PC-3 (cell line): ENCODE results near the gene GMNC. TPM values are rescaled to one million over a fixed set of nuclear protein-coding genes. Genes with fewer than 3 reads are reported as not detected.

Experiments
- ATAC-seq: fragments of 200-7000 bp; cut with Tn5 transposase; 2 replicates; pipeline ENCODE4 v1.9.1; 2020; ENCODE audit warnings: mild to moderate bottlenecking, moderate library complexity
- BruUV-seq: library from RNA; stranded (reverse); fragments of 400-500 nt; replicated peaks from 2 replicates; lab custom pipeline; 2021; lab: Mats Ljungman, UMichigan
- CTCF ChIA-PET: fragments of 300-600 bp; sonication (Branson Sonifier 250); formaldehyde crosslinking; loops from one replicate; lab custom pipeline; 2022; ENCODE audit warnings: antibody characterized with exemption; lab: Charles Lee
- POLR2A ChIA-PET: fragments of 300-600 bp; sonication (Branson Sonifier 250); formaldehyde crosslinking; loops from one replicate; lab custom pipeline; 2022; ENCODE audit warnings: antibody characterized with exemption; ENCODE audit not compliant: unreplicated experiment; lab: Charles Lee
- DNase-seq: peaks from one replicate; pipeline ENCODE4 v3.0.0-alpha.2; 2015
- H2AFZ ChIP-seq: fragments of 300-600 bp; sonication (generic); 2 replicates; pipeline ENCODE4 v1.6.0; 2016; ENCODE audit warnings: antibody characterized with exemption, low read length
- H3F3A ChIP-seq: fragments of 300-600 bp; sonication (generic); one replicate; pipeline ENCODE4 v1.6.0; 2017; ENCODE audit warnings: antibody characterized with exemption, low read length, control low read depth, mild to moderate bottlenecking; ENCODE audit not compliant: unreplicated experiment
- H3K27ac ChIP-seq: fragments of 300-600 bp; sonication (generic); 2 replicates; pipeline ENCODE4 v1.5.1; 2016; ENCODE audit warnings: mild to moderate bottlenecking, low read length
- H3K27me3 ChIP-seq: fragments of 300-600 bp; sonication (generic); 2 replicates; pipeline ENCODE4 v1.6.1; 2016; ENCODE audit warnings: low read length, mixed read lengths
- H3K36me3 ChIP-seq: fragments of 300-600 bp; sonication (generic); 2 replicates; pipeline ENCODE4 v1.6.1; 2016; ENCODE audit warnings: low read depth, mixed run types, low read length, mixed read lengths
- H3K4me1 ChIP-seq: fragments of 300-600 bp; sonication (generic); 2 replicates; pipeline ENCODE4 v1.5.1; 2016; ENCODE audit warnings: low read length; ENCODE audit not compliant: insufficient read depth
- H3K4me2 ChIP-seq: fragments of 300-600 bp; sonication (generic); 2 replicates; pipeline ENCODE4 v1.6.0; 2016; ENCODE audit warnings: low read length
- H3K4me3 ChIP-seq: fragments of 300-600 bp; sonication (generic); 2 replicates; pipeline ENCODE4 v1.5.1; 2016; ENCODE audit warnings: mild to moderate bottlenecking, low read length, mixed read lengths
- H3K79me2 ChIP-seq: fragments of 300-600 bp; sonication (generic); 2 replicates; pipeline ENCODE4 v1.6.1; 2017; ENCODE audit warnings: low read length, mixed read lengths
- H3K9ac ChIP-seq: fragments of 300-600 bp; sonication (generic); 2 replicates; pipeline ENCODE4 v1.6.0; 2016; ENCODE audit warnings: mild to moderate bottlenecking, low read length
- H3K9me2 ChIP-seq: fragments of 300-600 bp; sonication (generic); replicated peaks from 2 replicates; pipeline ENCODE4 v1.6.1; 2016; ENCODE audit warnings: mixed run types, low read length, mixed read lengths
- H3K9me3 ChIP-seq: fragments of 300-600 bp; sonication (generic); 2 replicates; pipeline ENCODE4 v1.6.1; 2016; ENCODE audit warnings: low read length, mixed read lengths
- H4K20me1 ChIP-seq: fragments of 300-600 bp; sonication (generic); 2 replicates; pipeline ENCODE4 v1.6.1; 2016; ENCODE audit warnings: low read length, mixed read lengths
- CTCF ChIP-seq: fragments of 300-600 bp; sonication (generic); conservative IDR thresholded peaks from 2 replicates; pipeline ENCODE4 v1.5.1; 2017; ENCODE audit warnings: antibody characterized with exemption, low read depth, mild to moderate bottlenecking, low read length
- EZH2 ChIP-seq: fragments of 300-600 bp; sonication (generic); IDR thresholded peaks from one replicate; pipeline ENCODE4 v1.6.1; 2017; ENCODE audit warnings: antibody characterized with exemption, mild to moderate bottlenecking, low read length; ENCODE audit not compliant: unreplicated experiment
- EZH2phosphoT487 ChIP-seq: fragments of 300-600 bp; sonication (generic); IDR thresholded peaks from 2 replicates; pipeline ENCODE4 v1.6.1; 2018; ENCODE audit warnings: mild to moderate bottlenecking, antibody characterized with exemption, low read length, borderline replicate concordance
- intact Hi-C: fragments of 100-400 bp; cut with micrococcal nuclease; formaldehyde crosslinking; loops from 2 replicates; pipeline ENCODE4 v1.9.0; 2023
- total RNA-seq: library from RNA; depleted of rRNA; stranded (reverse); fragments of >200 nt; gene quantifications from 2 replicates; pipeline ENCODE4 v1.2.3, GENCODE V29; 2014

The GMNC gene
- total RNA-seq, 1 experiment from 2014 or later = not detected

- CTCF ChIA-PET = no interaction called here
- Histone ChIP-seq H3F3A (no peaks in the 10 kb centered on the region), H3K4me3 (no peak overlapping the region), H4K20me1 (no peaks in the 10 kb centered on the region), H3K9ac (no peak overlapping the region), H3K79me2 (no peaks in the 10 kb centered on the region), H3K27me3 (no peaks in the 10 kb centered on the region), H3K4me1 (no peaks in the 10 kb centered on the region), H3K27ac (no peak overlapping the region), H2AFZ (no peak overlapping the region), H3K36me3 (no peaks in the 10 kb centered on the region), H3K4me2 (no peak overlapping the region), H3K9me3 (no peaks in the 10 kb centered on the region), H3K9me2 (no peaks in the 10 kb centered on the region)
- intact Hi-C loops = no loop called here
- ATAC-seq = no peak
- no TSS peak for BruUV-seq
- DNase-seq = no peak
- TF ChIP-seq CTCF = no peak
- TF ChIP-seq EZH2 = no peak
- no peak for TF ChIP-seq EZH2phosphoT487
- POLR2A ChIA-PET = no interaction called here
Observed at GRCh38 chr3:190853464-190853863, 9.0 kb downstream of the GMNC start.

- ATAC-seq = 0 out of 2 replicates have a peak, but pooled peaks have one; percentile 49
Observed at GRCh38 chr3:190849607-190850006, 12.9 kb downstream of the GMNC start.

More at GRCh38 chr3:190849607-190850006, 12.9 kb downstream of the GMNC start:
- no peaks in the 10 kb centered on the region for H3K4me1 ChIP-seq
- H3K79me2 ChIP-seq = no peaks in the 10 kb centered on the region
- H3F3A ChIP-seq = no peaks in the 10 kb centered on the region
- CTCF ChIA-PET = no interaction called here
- no peak for TF ChIP-seq EZH2
- TF ChIP-seq CTCF = no peak
- no peak for TF ChIP-seq EZH2phosphoT487
- no peaks in the 10 kb centered on the region for H3K9me2 ChIP-seq
- no peaks in the 10 kb centered on the region for H4K20me1 ChIP-seq
- H3K4me2 ChIP-seq = no peak overlapping the region
- no TSS peak for BruUV-seq
- no peak overlapping the region for H2AFZ ChIP-seq
- H3K9ac ChIP-seq = no peak overlapping the region
- H3K9me3 ChIP-seq = no peaks in the 10 kb centered on the region
- no peak overlapping the region for H3K27ac ChIP-seq
- peaks cover 3% of the 10 kb centered on the region; the same call in 1 of the 2 replicates for H3K27me3 ChIP-seq
- POLR2A ChIA-PET = no interaction called here
- intact Hi-C loops = no loop called here
- no peak for DNase-seq
- H3K36me3 ChIP-seq = no peaks in the 10 kb centered on the region
- H3K4me3 ChIP-seq = no peak overlapping the region
